ENCODE data around the gene TMEM232.

TMEM232 gene

DNA sequence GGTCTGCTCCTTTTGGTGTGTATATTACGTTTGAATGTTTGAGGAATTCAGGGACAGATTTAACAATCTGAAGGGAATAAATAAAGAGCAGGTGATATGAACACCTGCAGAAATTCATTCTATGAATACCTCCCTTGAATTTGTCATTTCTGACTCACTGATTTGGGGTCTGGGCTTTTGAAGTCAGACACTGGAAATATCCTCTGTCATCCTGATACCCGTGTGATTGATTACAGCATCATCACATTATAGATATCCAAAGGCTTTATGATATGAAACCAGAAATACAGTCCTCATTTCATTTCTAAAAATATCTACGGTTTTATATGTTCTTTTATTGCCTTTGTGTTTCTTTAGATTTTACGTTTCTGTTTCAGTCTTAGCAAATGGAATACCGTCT is 68.5 kb downstream of the TMEM232 start:
- no peak for TF ChIP-seq CTCF (IDR thresholded peaks at IDR 0.05; ENCODE audit: borderline replicate concordance, control extremely low read depth, extremely low read depth, insufficient read depth, missing control alignments)
- in situ Hi-C loops (cut with MboI; ENCODE audit: low sequenced_read_pairs, unreplicated experiment): no loop called here
- no peak for DNase-seq (ENCODE audit: low spot score)

DNA sequence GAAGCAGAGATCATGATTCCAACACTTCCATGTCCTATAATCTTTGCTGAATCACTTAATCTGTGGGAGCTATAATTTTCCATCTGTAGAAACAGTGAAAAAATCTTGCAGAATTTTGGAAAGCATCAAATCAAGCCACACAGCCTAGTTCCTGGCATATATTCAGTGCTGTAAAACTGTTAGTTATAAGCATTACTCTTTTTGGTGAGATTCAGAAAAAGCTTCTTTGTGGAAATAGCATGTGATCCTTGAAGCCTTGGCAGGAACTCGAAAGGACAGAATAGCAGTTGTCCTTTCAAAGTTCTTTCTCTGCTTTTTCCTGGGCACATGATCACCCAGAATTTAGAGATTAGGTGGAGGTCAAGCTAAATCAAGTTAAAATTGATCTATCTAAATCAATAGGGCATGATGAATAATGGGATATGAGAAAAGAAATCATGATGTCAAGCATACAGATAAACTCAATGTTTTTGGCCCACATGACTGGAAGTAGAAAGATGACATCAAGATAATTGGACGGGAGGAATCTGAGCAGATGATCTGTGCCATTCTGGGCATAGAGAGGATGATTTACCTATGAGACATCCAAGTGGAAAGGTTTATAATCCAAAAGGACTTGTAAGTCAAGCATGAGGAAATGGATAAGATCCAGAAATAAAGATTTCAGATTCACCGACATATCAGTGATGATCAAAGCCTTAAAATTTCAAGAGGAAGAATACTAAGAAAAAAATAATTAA is 73.1 kb downstream of the TMEM232 start:
- no peak for DNase-seq (ENCODE audit: low spot score)
- in situ Hi-C loops (cut with MboI; ENCODE audit: low sequenced_read_pairs, unreplicated experiment): no loop called here
- no peak for TF ChIP-seq CTCF (IDR thresholded peaks at IDR 0.05; ENCODE audit: borderline replicate concordance, control extremely low read depth, extremely low read depth, insufficient read depth, missing control alignments)

DNA sequence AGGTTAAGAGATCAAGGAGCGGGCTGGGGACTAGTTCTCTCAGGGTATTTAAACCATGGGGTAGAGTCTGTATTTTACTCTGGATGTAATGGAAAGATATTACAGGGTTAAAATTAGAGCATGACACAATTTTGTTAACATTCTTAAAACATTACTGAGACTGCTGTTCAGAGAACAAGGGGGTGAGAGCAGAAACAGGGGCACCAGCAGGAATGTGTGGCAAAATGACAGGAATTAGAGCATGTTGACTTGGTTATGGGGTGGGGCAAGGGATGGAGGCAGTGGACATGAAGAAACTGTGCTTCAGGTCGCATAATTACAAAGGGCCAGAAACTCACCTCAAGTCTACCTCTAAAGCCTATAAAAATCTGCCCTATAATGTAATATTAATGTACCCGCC is 75.0 kb downstream of the TMEM232 start:
- TF ChIP-seq CTCF (IDR thresholded peaks at IDR 0.05; ENCODE audit: borderline replicate concordance, control extremely low read depth, extremely low read depth, insufficient read depth, missing control alignments): no peak
- no peak for DNase-seq (ENCODE audit: low spot score)
- in situ Hi-C loops (cut with MboI; ENCODE audit: low sequenced_read_pairs, unreplicated experiment): no loop called here

GRCh38 chr5:110644357-110644756 is 82.1 kb downstream of the TMEM232 start:
- TF ChIP-seq CTCF (IDR thresholded peaks at IDR 0.05; ENCODE audit: borderline replicate concordance, control extremely low read depth, extremely low read depth, insufficient read depth, missing control alignments): no peak
- in situ Hi-C loops (cut with MboI; ENCODE audit: low sequenced_read_pairs, unreplicated experiment): no loop called here
- DNase-seq (ENCODE audit: low spot score): no peak

GRCh38 chr5:110638970-110639902 is 87.2 kb downstream of the TMEM232 start:
- TF ChIP-seq CTCF (IDR thresholded peaks at IDR 0.05; ENCODE audit: borderline replicate concordance, control extremely low read depth, extremely low read depth, insufficient read depth, missing control alignments): no peak
- in situ Hi-C loops (cut with MboI; ENCODE audit: low sequenced_read_pairs, unreplicated experiment): no loop called here
- DNase-seq (ENCODE audit: low spot score): no peak

GRCh38 chr5:110634475-110634874 is 92.0 kb downstream of the TMEM232 start:
- DNase-seq (ENCODE audit: low spot score): no peak
- TF ChIP-seq CTCF (IDR thresholded peaks at IDR 0.05; ENCODE audit: borderline replicate concordance, control extremely low read depth, extremely low read depth, insufficient read depth, missing control alignments): no peak
- in situ Hi-C loops (cut with MboI; ENCODE audit: low sequenced_read_pairs, unreplicated experiment): no loop called here

All from GM13976 (cell line).